ENCODE data around the gene ID4.
"Not testable (repeated sequence)": the region's sequence is repeated elsewhere in the genome, so short reads cannot be mapped to it uniquely, and the experiment has no call there.

The ID4 gene

GRCh38 chr6:19833947-19834346 lies 3.2 kb upstream of the ID4 start:
- no peak for DNase-seq (ENCODE audit: low spot score)

- no peak for DNase-seq (ENCODE audit: low spot score)
Measured at GRCh38 chr6:19834858-19835257, 2.3 kb upstream of the ID4 start.

- no peak for DNase-seq (ENCODE audit: low spot score)
Measured at GRCh38 chr6:19835605-19836004, 1.6 kb upstream of the ID4 start.

- DNase-seq (ENCODE audit: low spot score) = peak; percentile 53
Measured at GRCh38 chr6:19837511-19838441, 606 bp downstream of the ID4 start.

- peak; percentile 31 for DNase-seq (ENCODE audit: low spot score)
Measured at GRCh38 chr6:19838442-19839236, 1.5 kb downstream of the ID4 start.

GRCh38 chr6:19839237-19839546 lies 2.0 kb downstream of the ID4 start:
- no peak for DNase-seq (ENCODE audit: low spot score)

- DNase-seq (ENCODE audit: low spot score) = no peak
Measured at GRCh38 chr6:19839788-19840187, 2.6 kb downstream of the ID4 start.

GRCh38 chr6:19841181-19841580 lies 4.0 kb downstream of the ID4 start:
- DNase-seq (ENCODE audit: low spot score) = no peak

- no peak for DNase-seq (ENCODE audit: low spot score)
Measured at GRCh38 chr6:19842030-19842615, 5.0 kb downstream of the ID4 start.

GRCh38 chr6:19844689-19845088 lies 7.5 kb downstream of the ID4 start:
- no peak for DNase-seq (ENCODE audit: low spot score)

- DNase-seq (ENCODE audit: low spot score) = no peak
Measured at GRCh38 chr6:19845266-19846041, 8.3 kb downstream of the ID4 start.

GRCh38 chr6:19848465-19849029 lies 11.4 kb downstream of the ID4 start:
- peak; percentile 6 for DNase-seq (ENCODE audit: low spot score)

- peak; percentile 5 for DNase-seq (ENCODE audit: low spot score)
Measured at GRCh38 chr6:19849196-19849595, 12.0 kb downstream of the ID4 start.

GRCh38 chr6:19849755-19850154 lies 12.6 kb downstream of the ID4 start:
- DNase-seq (ENCODE audit: low spot score) = no peak

GRCh38 chr6:19851241-19852089 lies 14.3 kb downstream of the ID4 start:
- DNase-seq (ENCODE audit: low spot score) = peak; percentile 83

GRCh38 chr6:19852090-19852457 lies 14.9 kb downstream of the ID4 start:
- no peak for DNase-seq (ENCODE audit: low spot score)

- no peak for DNase-seq (ENCODE audit: low spot score)
Measured at GRCh38 chr6:19852927-19853326, 15.8 kb downstream of the ID4 start.

- DNase-seq (ENCODE audit: low spot score) = not testable (repeated sequence)
Measured at GRCh38 chr6:19854421-19855015, 17.3 kb downstream of the ID4 start.

GRCh38 chr6:19855536-19855935 lies 18.4 kb downstream of the ID4 start:
- DNase-seq (ENCODE audit: low spot score) = no peak

GRCh38 chr6:19857139-19857538 lies 20.0 kb downstream of the ID4 start:
- DNase-seq (ENCODE audit: low spot score) = no peak
